GM21526 (cell line): ENCODE results near the gene ETNK2.

Experiments
- ATAC-seq: cut with Tn5 transposase; IDR thresholded peaks from one replicate; pipeline ENCODE4 v1.9.1; 2021; ENCODE audit warnings: moderate library complexity; ENCODE audit not compliant: unreplicated experiment, low FRiP score

The ETNK2 gene

GRCh38 chr1:204128964-204129896 is 22.6 kb downstream of the ETNK2 start:
- ATAC-seq, result no peak

GRCh38 chr1:204128464-204128963 is 23.3 kb downstream of the ETNK2 start:
- no peak for ATAC-seq

GRCh38 chr1:204127597-204128242 is 24.1 kb downstream of the ETNK2 start:
- no peak for ATAC-seq

GRCh38 chr1:204126956-204127355 is 24.9 kb downstream of the ETNK2 start:
- no peak for ATAC-seq

- no peak for ATAC-seq
These were observed 25.5 kb downstream of the ETNK2 start for GRCh38 chr1:204126386-204126785.

GRCh38 chr1:204125759-204126351 is 26.0 kb downstream of the ETNK2 start:
- no peak for ATAC-seq

GRCh38 chr1:204124639-204125038 is 27.2 kb downstream of the ETNK2 start:
- ATAC-seq, result no peak

GRCh38 chr1:204123376-204123775 is 28.5 kb downstream of the ETNK2 start:
- no peak for ATAC-seq

- ATAC-seq, result no peak
These were observed 29.8 kb downstream of the ETNK2 start for GRCh38 chr1:204121840-204122555.

GRCh38 chr1:204116539-204116938 is 35.3 kb downstream of the ETNK2 start:
- no peak for ATAC-seq

- ATAC-seq, result no peak
These were observed 36.7 kb downstream of the ETNK2 start for GRCh38 chr1:204115116-204115515.

- ATAC-seq, result no peak
These were observed 37.2 kb downstream of the ETNK2 start for GRCh38 chr1:204114606-204115005.

- no peak for ATAC-seq
These were observed 37.9 kb downstream of the ETNK2 start for GRCh38 chr1:204113896-204114295.

GRCh38 chr1:204112876-204113730 is 38.7 kb downstream of the ETNK2 start:
- ATAC-seq, result no peak

GRCh38 chr1:204110894-204111633 is 40.8 kb downstream of the ETNK2 start:
- no peak for ATAC-seq

GRCh38 chr1:204108312-204109141 is 43.3 kb downstream of the ETNK2 start:
- ATAC-seq, result no peak

GRCh38 chr1:204107892-204108291 is 44.0 kb downstream of the ETNK2 start:
- ATAC-seq, result no peak

GRCh38 chr1:204106825-204107224 is 45.0 kb downstream of the ETNK2 start:
- ATAC-seq, result no peak
